ENCODE measurements around the gene SPTLC2. TPM values are rescaled to one million over a fixed set of nuclear protein-coding genes. Genes with fewer than 3 reads are reported as not detected.

SPTLC2 gene
- total RNA-seq, 1 donor from 2014 or later: 46.1 TPM

GRCh38 chr14:77654001-77654441 is 37.6 kb upstream of the SPTLC2 start:
- intact Hi-C loops (cut with DNase I): no loop called here
- H3K4me3 ChIP-seq: no peak overlapping the region
- no peaks in the 10 kb centered on the region for H3K9me3 ChIP-seq
- H3K27me3 ChIP-seq (ENCODE audit: low read depth): no peaks in the 10 kb centered on the region
- TF ChIP-seq CTCF (IDR thresholded peaks at IDR 0.05): no peak
- ATAC-seq: peak in 1 of 2 donors; percentile 36
- H3K27ac ChIP-seq: no peak overlapping the region
- H3K36me3 ChIP-seq: no peaks in the 10 kb centered on the region
- H3K4me1 ChIP-seq: no peaks in the 10 kb centered on the region
- no peak for DNase-seq

DNA sequence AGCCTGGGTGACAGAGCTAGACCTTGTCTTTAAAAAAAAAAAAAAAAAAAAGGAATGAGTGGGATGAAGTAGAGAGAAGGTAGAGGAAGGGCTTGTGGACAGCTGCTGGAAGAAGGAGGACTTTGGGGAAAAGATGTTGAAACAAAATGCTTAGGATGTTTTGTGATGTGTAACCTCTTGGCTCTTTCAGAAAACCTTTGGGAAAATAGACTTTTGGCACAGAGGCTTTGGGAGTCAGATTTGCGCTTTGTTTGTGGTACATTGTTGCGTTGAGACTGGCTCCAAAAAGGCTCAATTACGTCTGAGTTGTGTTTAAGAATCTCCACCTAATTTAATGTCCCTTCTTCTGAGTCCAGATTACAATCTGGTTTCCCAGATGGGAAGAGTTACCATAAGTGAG is 32.9 kb upstream of the SPTLC2 start:
- Histone ChIP-seq H3K9me3 (no peaks in the 10 kb centered on the region), H3K4me3 (no peak overlapping the region), H3K4me1 (no peaks in the 10 kb centered on the region), H3K36me3 (no peaks in the 10 kb centered on the region), H3K27ac (no peak overlapping the region), H3K27me3 (ENCODE audit: low read depth) (no peaks in the 10 kb centered on the region)
- ATAC-seq: no peak
- intact Hi-C loops (cut with DNase I): no loop called here
- no peak for TF ChIP-seq CTCF (IDR thresholded peaks at IDR 0.05)
- DNase-seq: no peak

DNA sequence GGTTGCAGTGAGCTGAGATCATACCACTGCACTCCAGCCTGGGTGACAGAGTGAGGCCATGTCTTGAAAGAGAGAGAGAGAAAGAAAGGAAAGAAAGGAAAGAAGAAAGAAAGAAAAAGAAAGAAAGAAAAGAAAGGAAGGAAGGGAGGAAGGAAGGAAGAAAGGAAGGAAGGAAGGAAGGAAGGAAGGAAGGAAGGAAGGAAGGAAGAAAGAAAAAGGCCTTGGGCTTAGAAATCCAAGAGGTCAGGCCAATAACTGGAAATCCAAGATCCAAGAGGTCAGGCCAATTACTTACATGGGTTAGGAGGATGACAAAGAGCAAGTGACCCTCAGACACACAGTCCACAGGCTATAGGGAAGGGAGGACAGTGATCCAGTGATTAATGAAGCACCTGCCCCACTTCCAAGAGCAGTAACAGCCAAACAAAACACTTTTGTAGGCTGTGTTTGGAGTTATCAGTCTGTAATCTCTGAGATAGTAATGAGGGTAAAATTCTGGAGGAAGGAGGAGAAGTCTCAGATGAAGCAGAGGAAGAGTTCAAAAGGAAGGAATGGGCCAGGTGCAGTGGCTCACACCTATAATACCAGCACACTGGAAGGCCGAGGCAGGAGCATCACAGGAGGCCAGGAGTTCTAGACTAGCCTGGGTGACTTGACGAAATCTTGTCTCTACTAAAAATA is 32.2 kb upstream of the SPTLC2 start:
- no peak for ATAC-seq
- H3K27ac ChIP-seq: no peak overlapping the region
- DNase-seq: no peak
- intact Hi-C loops (cut with DNase I): no loop called here
- no peaks in the 10 kb centered on the region for H3K27me3 ChIP-seq (ENCODE audit: low read depth)
- H3K4me3 ChIP-seq: no peak overlapping the region
- no peaks in the 10 kb centered on the region for H3K9me3 ChIP-seq
- TF ChIP-seq CTCF (IDR thresholded peaks at IDR 0.05): no peak
- H3K36me3 ChIP-seq: no peaks in the 10 kb centered on the region
- no peaks in the 10 kb centered on the region for H3K4me1 ChIP-seq

DNA sequence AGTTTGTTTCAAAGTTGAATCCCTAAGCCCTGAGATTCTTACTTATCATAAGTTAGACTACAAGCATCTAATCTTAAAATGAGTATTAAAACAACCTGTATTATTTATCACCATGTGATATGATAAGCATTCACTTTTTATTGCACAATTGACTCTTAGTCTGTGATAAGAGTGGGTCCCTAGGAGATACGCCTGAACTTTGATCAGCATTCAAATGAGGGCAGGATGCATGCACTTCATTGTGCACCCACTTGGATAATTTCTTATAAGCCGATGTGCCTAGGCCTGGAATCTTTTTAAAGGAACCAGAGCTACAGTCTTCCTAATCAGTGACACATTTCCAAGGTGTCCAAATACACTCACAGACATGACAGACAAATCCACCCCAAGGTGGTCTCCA is 31.4 kb upstream of the SPTLC2 start:
- no peaks in the 10 kb centered on the region for H3K27me3 ChIP-seq (ENCODE audit: low read depth)
- no peak overlapping the region for H3K27ac ChIP-seq
- ATAC-seq (no peak), DNase-seq (no peak)
- no peaks in the 10 kb centered on the region for H3K9me3 ChIP-seq
- intact Hi-C loops (cut with DNase I): no loop called here
- H3K36me3 ChIP-seq: no peaks in the 10 kb centered on the region
- H3K4me3 ChIP-seq: no peak overlapping the region
- TF ChIP-seq CTCF (IDR thresholded peaks at IDR 0.05): no peak
- H3K4me1 ChIP-seq: no peaks in the 10 kb centered on the region

GRCh38 chr14:77646907-77647306 is 30.5 kb upstream of the SPTLC2 start:
- intact Hi-C loops (cut with DNase I): no loop called here

More at GRCh38 chr14:77646907-77647306, 30.5 kb upstream of the SPTLC2 start:
- Histone ChIP-seq H3K27me3 (ENCODE audit: low read depth) (no peaks in the 10 kb centered on the region), H3K4me3 (no peak overlapping the region), H3K9me3 (no peaks in the 10 kb centered on the region), H3K27ac (no peak overlapping the region), H3K4me1 (peaks cover 5% of the 10 kb centered on the region), H3K36me3 (no peaks in the 10 kb centered on the region)
- no peak for TF ChIP-seq CTCF (IDR thresholded peaks at IDR 0.05)
- DNase-seq (no peak), ATAC-seq (no peak)

Measured in lower lobe of right lung (tissue), 2 donors.